ENCODE data around the gene FAT1. TPM values are rescaled to one million over a fixed set of nuclear protein-coding genes. Genes with fewer than 3 reads are reported as not detected.

FAT1 gene
- total RNA-seq, 2 experiments from 2014 or later, result not detected

- no peaks in the 10 kb centered on the region for H3K27me3 Mint-ChIP-seq
- no peaks in the 10 kb centered on the region for H3K4me1 Mint-ChIP-seq (ENCODE audit: low read depth)
- H3K4me3 Mint-ChIP-seq, result no peak overlapping the region
- ChIA-PET CTCF (no interaction called here), POLR2A (no interaction called here)
- no peaks in the 10 kb centered on the region for H3K36me3 Mint-ChIP-seq
- intact Hi-C loops (cut with micrococcal nuclease), result no loop called here
- DNase-seq, result no peak
- H3K27ac Mint-ChIP-seq, result no peak overlapping the region
- H3K9me3 Mint-ChIP-seq, result peaks cover 2% of the 10 kb centered on the region
Observed at GRCh38 chr4:186710521-186711119, 13.0 kb downstream of the FAT1 start.

DNA sequence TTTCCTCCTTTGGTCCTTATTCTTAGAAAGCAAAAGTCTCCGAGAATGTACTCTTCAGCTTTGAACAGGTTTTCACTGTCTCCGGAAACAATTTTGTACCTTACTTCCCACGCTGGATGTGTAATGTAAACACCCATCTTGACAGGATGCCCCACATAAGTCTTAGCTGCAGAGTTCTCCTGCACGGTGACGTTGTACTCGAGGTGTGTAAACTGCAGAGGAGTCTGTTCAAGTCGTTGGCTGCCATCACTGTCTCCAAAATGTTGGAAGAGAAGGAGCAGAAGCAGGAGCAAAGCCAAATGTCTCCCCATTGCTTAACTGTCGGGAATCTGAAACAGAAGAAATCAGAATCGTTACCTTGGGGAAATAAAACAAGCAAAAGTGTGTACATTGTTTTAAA lies 14.1 kb downstream of the FAT1 start:
- no peaks in the 10 kb centered on the region for H3K27me3 Mint-ChIP-seq
- POLR2A ChIA-PET, result no interaction called here
- H3K27ac Mint-ChIP-seq, result no peak overlapping the region
- no peaks in the 10 kb centered on the region for H3K4me1 Mint-ChIP-seq (ENCODE audit: low read depth)
- no peaks in the 10 kb centered on the region for H3K36me3 Mint-ChIP-seq
- CTCF ChIA-PET, result no interaction called here
- H3K9me3 Mint-ChIP-seq, result peaks cover 2% of the 10 kb centered on the region
- H3K4me3 Mint-ChIP-seq, result no peak overlapping the region
- intact Hi-C loops (cut with micrococcal nuclease), result no loop called here
- DNase-seq, result no peak

- intact Hi-C loops (cut with micrococcal nuclease), result no loop called here
- POLR2A ChIA-PET, result no interaction called here
- no peaks in the 10 kb centered on the region for H3K36me3 Mint-ChIP-seq
- CTCF ChIA-PET, result no interaction called here
- no peaks in the 10 kb centered on the region for H3K4me1 Mint-ChIP-seq (ENCODE audit: low read depth)
- DNase-seq, result no peak
- H3K27me3 Mint-ChIP-seq, result no peaks in the 10 kb centered on the region
- no peaks in the 10 kb centered on the region for H3K9me3 Mint-ChIP-seq
- H3K4me3 Mint-ChIP-seq, result no peak overlapping the region
- H3K27ac Mint-ChIP-seq, result no peak overlapping the region
Observed at GRCh38 chr4:186708554-186708953, 15.1 kb downstream of the FAT1 start.

- H3K4me3 Mint-ChIP-seq, result no peak overlapping the region
- H3K36me3 Mint-ChIP-seq, result no peaks in the 10 kb centered on the region
- CTCF ChIA-PET, result no interaction called here
- DNase-seq, result no peak
- H3K4me1 Mint-ChIP-seq (ENCODE audit: low read depth), result no peaks in the 10 kb centered on the region
- intact Hi-C loops (cut with micrococcal nuclease), result no loop called here
- H3K9me3 Mint-ChIP-seq, result no peaks in the 10 kb centered on the region
- no peak overlapping the region for H3K27ac Mint-ChIP-seq
- POLR2A ChIA-PET, result no interaction called here
- H3K27me3 Mint-ChIP-seq, result no peaks in the 10 kb centered on the region
Observed at GRCh38 chr4:186707996-186708395, 15.7 kb downstream of the FAT1 start.

DNA sequence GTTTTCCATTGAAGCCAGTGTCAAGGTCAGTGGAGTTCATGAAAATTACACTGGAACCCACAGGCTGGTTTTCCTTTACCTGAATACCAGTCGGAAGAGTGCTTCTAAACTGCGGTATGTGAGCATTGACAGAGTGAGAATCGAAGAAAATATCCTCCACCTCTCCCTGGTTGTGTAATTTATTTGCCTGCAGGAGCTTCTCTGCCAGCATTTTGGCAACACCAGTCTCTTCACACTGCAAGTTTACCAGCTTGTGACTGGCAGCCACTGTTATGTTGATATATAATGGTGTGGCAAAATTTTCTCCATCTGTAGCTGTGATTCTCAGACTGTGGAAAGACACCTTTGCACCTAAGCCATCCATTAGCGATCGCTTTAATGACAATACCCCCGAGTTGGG lies 16.1 kb downstream of the FAT1 start:
- Mint-ChIP-seq H3K27ac (no peak overlapping the region), H3K27me3 (no peaks in the 10 kb centered on the region), H3K4me3 (no peak overlapping the region), H3K36me3 (no peaks in the 10 kb centered on the region), H3K4me1 (ENCODE audit: low read depth) (no peaks in the 10 kb centered on the region), H3K9me3 (no peaks in the 10 kb centered on the region)
- intact Hi-C loops (cut with micrococcal nuclease), result no loop called here
- ChIA-PET CTCF (no interaction called here), POLR2A (no interaction called here)
- no peak for DNase-seq

GRCh38 chr4:186704057-186704456 lies 19.6 kb downstream of the FAT1 start:
- POLR2A ChIA-PET, result no interaction called here
- H3K4me3 Mint-ChIP-seq, result no peak overlapping the region
- H3K4me1 Mint-ChIP-seq (ENCODE audit: low read depth), result no peaks in the 10 kb centered on the region
- H3K36me3 Mint-ChIP-seq, result no peaks in the 10 kb centered on the region
- CTCF ChIA-PET, result no interaction called here
- no peak overlapping the region for H3K27ac Mint-ChIP-seq
- no peak for DNase-seq
- peaks cover 3% of the 10 kb centered on the region for H3K9me3 Mint-ChIP-seq
- no peaks in the 10 kb centered on the region for H3K27me3 Mint-ChIP-seq
- intact Hi-C loops (cut with micrococcal nuclease), result no loop called here

DNA sequence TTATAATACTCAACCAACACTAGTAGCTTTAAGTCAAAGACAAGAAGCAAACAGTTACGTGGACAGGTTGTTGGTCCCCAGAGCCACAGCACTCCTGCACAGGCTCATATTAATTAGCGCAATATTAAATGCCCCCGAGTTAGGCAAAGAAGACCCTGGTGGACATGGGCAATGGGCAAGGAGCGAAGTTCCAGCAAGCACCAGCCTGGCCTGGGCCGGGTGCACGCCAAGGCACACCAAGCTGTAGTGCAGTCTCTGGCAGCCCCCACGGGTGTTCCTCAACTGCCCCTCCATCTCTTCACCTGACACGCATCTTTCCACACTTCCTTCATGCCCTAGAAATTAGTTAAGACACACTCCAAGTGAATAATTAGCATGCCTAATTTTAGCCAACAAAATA lies 20.1 kb downstream of the FAT1 start:
- H3K4me1 Mint-ChIP-seq (ENCODE audit: low read depth), result no peaks in the 10 kb centered on the region
- intact Hi-C loops (cut with micrococcal nuclease), result no loop called here
- no peaks in the 10 kb centered on the region for H3K36me3 Mint-ChIP-seq
- H3K27ac Mint-ChIP-seq, result no peak overlapping the region
- ChIA-PET POLR2A (no interaction called here), CTCF (no interaction called here)
- DNase-seq, result no peak
- no peaks in the 10 kb centered on the region for H3K27me3 Mint-ChIP-seq
- H3K4me3 Mint-ChIP-seq, result no peak overlapping the region
- H3K9me3 Mint-ChIP-seq, result peaks cover 3% of the 10 kb centered on the region

DNA sequence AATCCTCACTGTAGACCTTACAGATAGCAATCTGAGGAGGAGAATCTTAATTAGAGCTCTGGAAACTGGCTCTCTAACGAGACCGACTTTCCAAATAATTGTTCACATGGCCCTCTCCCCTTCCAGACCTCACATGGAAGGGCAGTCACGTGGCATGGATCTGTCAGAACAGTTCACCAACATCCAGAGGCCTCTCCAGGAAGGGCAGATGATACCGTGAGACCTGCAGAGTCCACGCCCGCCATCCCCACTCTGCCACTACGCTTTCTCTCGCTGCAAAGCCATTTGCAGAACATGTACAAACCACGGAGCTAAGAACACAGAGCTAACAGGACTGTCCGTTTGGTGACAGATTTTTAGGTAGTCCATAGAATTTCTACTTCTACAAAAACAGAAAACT lies 20.7 kb downstream of the FAT1 start:
- intact Hi-C loops (cut with micrococcal nuclease), result no loop called here
- Mint-ChIP-seq H3K27ac (no peak overlapping the region), H3K4me1 (ENCODE audit: low read depth) (no peaks in the 10 kb centered on the region), H3K9me3 (peaks cover 3% of the 10 kb centered on the region), H3K4me3 (no peak overlapping the region), H3K27me3 (no peaks in the 10 kb centered on the region), H3K36me3 (no peaks in the 10 kb centered on the region)
- ChIA-PET CTCF (no interaction called here), POLR2A (no interaction called here)
- DNase-seq, result no peak

DNA sequence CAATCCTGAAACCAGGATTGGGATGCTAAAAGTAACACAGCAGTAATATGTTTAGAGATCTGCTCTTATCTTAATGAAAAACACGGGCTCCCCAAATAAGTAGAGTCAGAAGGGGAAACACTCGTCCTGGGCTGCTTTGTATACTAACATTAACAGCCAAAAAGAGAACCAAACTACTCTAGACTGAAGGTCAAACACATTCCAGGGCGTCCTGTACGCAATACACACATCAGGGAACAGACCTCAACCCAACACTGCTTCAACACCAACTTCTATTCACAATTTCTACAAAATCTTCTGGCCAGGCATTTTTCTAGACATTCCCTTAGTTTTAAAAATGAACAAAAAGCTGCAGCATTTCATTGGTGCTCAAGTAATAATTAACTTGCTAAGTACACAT lies 21.4 kb downstream of the FAT1 start:
- Mint-ChIP-seq H3K27me3 (no peaks in the 10 kb centered on the region), H3K4me3 (no peak overlapping the region), H3K4me1 (ENCODE audit: low read depth) (no peaks in the 10 kb centered on the region), H3K27ac (no peak overlapping the region), H3K9me3 (peaks cover 3% of the 10 kb centered on the region), H3K36me3 (no peaks in the 10 kb centered on the region)
- intact Hi-C loops (cut with micrococcal nuclease), result no loop called here
- ChIA-PET CTCF (no interaction called here), POLR2A (no interaction called here)
- no peak for DNase-seq

- DNase-seq, result no peak
- no peaks in the 10 kb centered on the region for H3K27me3 Mint-ChIP-seq
- H3K27ac Mint-ChIP-seq, result no peak overlapping the region
- POLR2A ChIA-PET, result no interaction called here
- CTCF ChIA-PET, result no interaction called here
- H3K9me3 Mint-ChIP-seq, result peaks cover 3% of the 10 kb centered on the region
- no peaks in the 10 kb centered on the region for H3K36me3 Mint-ChIP-seq
- intact Hi-C loops (cut with micrococcal nuclease), result no loop called here
- no peaks in the 10 kb centered on the region for H3K4me1 Mint-ChIP-seq (ENCODE audit: low read depth)
- H3K4me3 Mint-ChIP-seq, result no peak overlapping the region
Observed at GRCh38 chr4:186701788-186702187, 21.9 kb downstream of the FAT1 start.

- Mint-ChIP-seq H3K36me3 (no peaks in the 10 kb centered on the region), H3K4me3 (no peak overlapping the region), H3K27ac (no peak overlapping the region), H3K27me3 (peaks cover 1% of the 10 kb centered on the region), H3K9me3 (peaks cover 3% of the 10 kb centered on the region), H3K4me1 (ENCODE audit: low read depth) (no peaks in the 10 kb centered on the region)
- CTCF ChIA-PET, result no interaction called here
- no peak for DNase-seq
- intact Hi-C loops (cut with micrococcal nuclease), result no loop called here
- POLR2A ChIA-PET, result no interaction called here
Observed at GRCh38 chr4:186701273-186701672, 22.4 kb downstream of the FAT1 start.

DNA sequence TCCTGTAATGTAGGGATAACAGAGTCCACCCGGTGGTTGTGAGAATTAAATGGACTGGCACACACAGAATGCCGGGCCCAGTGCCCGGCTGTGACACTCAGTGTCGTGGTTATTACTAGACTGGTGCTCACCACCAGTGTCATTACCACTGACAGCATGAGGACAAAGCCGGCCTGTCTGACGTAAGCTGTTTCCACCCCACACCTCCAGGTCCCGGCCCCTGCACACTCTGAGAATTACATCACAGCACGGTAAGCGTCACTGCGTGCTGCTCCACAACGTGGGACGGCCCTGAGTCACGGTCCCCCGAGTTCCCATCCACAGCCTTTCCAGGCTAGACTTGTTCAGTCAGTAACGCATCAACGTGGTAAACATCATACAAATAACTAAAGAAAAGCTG lies 22.9 kb downstream of the FAT1 start:
- Mint-ChIP-seq H3K4me1 (ENCODE audit: low read depth) (no peaks in the 10 kb centered on the region), H3K27me3 (peaks cover 2% of the 10 kb centered on the region), H3K9me3 (peaks cover 3% of the 10 kb centered on the region), H3K4me3 (no peak overlapping the region), H3K36me3 (no peaks in the 10 kb centered on the region), H3K27ac (no peak overlapping the region)
- ChIA-PET POLR2A (no interaction called here), CTCF (no interaction called here)
- intact Hi-C loops (cut with micrococcal nuclease), result no loop called here
- DNase-seq, result no peak

GRCh38 chr4:186699881-186700397 lies 23.7 kb downstream of the FAT1 start:
- Mint-ChIP-seq H3K27ac (no peak overlapping the region), H3K4me3 (no peak overlapping the region), H3K36me3 (no peaks in the 10 kb centered on the region), H3K27me3 (peaks cover 2% of the 10 kb centered on the region), H3K4me1 (ENCODE audit: low read depth) (no peaks in the 10 kb centered on the region), H3K9me3 (peaks cover 3% of the 10 kb centered on the region)
- CTCF ChIA-PET, result no interaction called here
- POLR2A ChIA-PET, result no interaction called here
- intact Hi-C loops (cut with micrococcal nuclease), result no loop called here
- no peak for DNase-seq

- Mint-ChIP-seq H3K4me1 (ENCODE audit: low read depth) (no peaks in the 10 kb centered on the region), H3K9me3 (peaks cover 3% of the 10 kb centered on the region), H3K27me3 (peaks cover 2% of the 10 kb centered on the region), H3K27ac (no peak overlapping the region), H3K36me3 (no peaks in the 10 kb centered on the region), H3K4me3 (no peak overlapping the region)
- no peak for DNase-seq
- POLR2A ChIA-PET, result no interaction called here
- CTCF ChIA-PET, result no interaction called here
- intact Hi-C loops (cut with micrococcal nuclease), result no loop called here
Observed at GRCh38 chr4:186699298-186699697, 24.4 kb downstream of the FAT1 start.
